ENCODE measurements around the gene KIAA1958. TPM values are rescaled to one million over a fixed set of nuclear protein-coding genes. Genes with fewer than 3 reads are reported as not detected.

Gene KIAA1958
- total and polyA plus RNA-seq, 2 experiments from 2014 or later = 9.4 to 41.7 TPM

DNA sequence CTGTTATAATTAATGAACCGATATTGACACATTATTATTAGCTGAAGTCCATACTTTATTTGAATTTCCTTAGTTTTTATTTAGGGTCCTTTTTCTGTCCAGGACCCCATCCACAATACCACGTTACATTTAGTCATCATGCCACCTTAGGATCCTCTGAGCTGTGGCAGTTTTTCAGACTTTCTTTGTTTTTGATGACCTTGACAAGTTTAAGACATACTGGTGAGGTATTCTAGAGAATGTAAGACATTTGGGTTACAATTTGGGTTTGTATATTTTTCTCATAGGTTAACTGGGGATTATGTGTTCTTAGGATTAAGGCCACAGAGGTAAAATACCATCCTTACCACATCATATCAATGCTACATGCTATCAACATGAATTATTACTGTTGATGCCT lies 42.7 kb downstream of the KIAA1958 start:
- H3K27me3 ChIP-seq (ENCODE audit: insufficient read depth) = no peaks in the 10 kb centered on the region
- no peak overlapping the region for H3K27ac ChIP-seq (ENCODE audit: low read depth)
- H4K20me1 ChIP-seq (replicated peaks; ENCODE audit: insufficient read depth) = peaks cover 39% of the 10 kb centered on the region
- Mint-ChIP-seq H3K36me3 (ENCODE audit: low read depth) (peaks cover 4% of the 10 kb centered on the region; the same call in 2 of the 3 replicates), H3K4me1 (peaks cover 19% of the 10 kb centered on the region), H3K27ac (no peak overlapping the region), H3K4me3 (no peak overlapping the region), H3K27me3 (ENCODE audit: insufficient read depth, low read depth, poor library complexity) (peaks cover 3% of the 10 kb centered on the region), H3K9me3 (no peaks in the 10 kb centered on the region)
- peaks cover 97% of the 10 kb centered on the region for H3K79me2 ChIP-seq (replicated peaks; ENCODE audit: insufficient read depth)
- H3K4me3 ChIP-seq = no peak overlapping the region
- H3K36me3 ChIP-seq (ENCODE audit: insufficient read depth) = no peaks in the 10 kb centered on the region
- ATAC-seq = no peak
- no peaks in the 10 kb centered on the region for H3K9me2 ChIP-seq (ENCODE audit: insufficient read depth)
- no peak overlapping the region for H2AFZ ChIP-seq
- no peak for DNase-seq (ENCODE audit: low spot score)
- H3F3A ChIP-seq (replicated peaks; ENCODE audit: low read depth) = no peaks in the 10 kb centered on the region
- TF ChIP-seq, protein P1, sequence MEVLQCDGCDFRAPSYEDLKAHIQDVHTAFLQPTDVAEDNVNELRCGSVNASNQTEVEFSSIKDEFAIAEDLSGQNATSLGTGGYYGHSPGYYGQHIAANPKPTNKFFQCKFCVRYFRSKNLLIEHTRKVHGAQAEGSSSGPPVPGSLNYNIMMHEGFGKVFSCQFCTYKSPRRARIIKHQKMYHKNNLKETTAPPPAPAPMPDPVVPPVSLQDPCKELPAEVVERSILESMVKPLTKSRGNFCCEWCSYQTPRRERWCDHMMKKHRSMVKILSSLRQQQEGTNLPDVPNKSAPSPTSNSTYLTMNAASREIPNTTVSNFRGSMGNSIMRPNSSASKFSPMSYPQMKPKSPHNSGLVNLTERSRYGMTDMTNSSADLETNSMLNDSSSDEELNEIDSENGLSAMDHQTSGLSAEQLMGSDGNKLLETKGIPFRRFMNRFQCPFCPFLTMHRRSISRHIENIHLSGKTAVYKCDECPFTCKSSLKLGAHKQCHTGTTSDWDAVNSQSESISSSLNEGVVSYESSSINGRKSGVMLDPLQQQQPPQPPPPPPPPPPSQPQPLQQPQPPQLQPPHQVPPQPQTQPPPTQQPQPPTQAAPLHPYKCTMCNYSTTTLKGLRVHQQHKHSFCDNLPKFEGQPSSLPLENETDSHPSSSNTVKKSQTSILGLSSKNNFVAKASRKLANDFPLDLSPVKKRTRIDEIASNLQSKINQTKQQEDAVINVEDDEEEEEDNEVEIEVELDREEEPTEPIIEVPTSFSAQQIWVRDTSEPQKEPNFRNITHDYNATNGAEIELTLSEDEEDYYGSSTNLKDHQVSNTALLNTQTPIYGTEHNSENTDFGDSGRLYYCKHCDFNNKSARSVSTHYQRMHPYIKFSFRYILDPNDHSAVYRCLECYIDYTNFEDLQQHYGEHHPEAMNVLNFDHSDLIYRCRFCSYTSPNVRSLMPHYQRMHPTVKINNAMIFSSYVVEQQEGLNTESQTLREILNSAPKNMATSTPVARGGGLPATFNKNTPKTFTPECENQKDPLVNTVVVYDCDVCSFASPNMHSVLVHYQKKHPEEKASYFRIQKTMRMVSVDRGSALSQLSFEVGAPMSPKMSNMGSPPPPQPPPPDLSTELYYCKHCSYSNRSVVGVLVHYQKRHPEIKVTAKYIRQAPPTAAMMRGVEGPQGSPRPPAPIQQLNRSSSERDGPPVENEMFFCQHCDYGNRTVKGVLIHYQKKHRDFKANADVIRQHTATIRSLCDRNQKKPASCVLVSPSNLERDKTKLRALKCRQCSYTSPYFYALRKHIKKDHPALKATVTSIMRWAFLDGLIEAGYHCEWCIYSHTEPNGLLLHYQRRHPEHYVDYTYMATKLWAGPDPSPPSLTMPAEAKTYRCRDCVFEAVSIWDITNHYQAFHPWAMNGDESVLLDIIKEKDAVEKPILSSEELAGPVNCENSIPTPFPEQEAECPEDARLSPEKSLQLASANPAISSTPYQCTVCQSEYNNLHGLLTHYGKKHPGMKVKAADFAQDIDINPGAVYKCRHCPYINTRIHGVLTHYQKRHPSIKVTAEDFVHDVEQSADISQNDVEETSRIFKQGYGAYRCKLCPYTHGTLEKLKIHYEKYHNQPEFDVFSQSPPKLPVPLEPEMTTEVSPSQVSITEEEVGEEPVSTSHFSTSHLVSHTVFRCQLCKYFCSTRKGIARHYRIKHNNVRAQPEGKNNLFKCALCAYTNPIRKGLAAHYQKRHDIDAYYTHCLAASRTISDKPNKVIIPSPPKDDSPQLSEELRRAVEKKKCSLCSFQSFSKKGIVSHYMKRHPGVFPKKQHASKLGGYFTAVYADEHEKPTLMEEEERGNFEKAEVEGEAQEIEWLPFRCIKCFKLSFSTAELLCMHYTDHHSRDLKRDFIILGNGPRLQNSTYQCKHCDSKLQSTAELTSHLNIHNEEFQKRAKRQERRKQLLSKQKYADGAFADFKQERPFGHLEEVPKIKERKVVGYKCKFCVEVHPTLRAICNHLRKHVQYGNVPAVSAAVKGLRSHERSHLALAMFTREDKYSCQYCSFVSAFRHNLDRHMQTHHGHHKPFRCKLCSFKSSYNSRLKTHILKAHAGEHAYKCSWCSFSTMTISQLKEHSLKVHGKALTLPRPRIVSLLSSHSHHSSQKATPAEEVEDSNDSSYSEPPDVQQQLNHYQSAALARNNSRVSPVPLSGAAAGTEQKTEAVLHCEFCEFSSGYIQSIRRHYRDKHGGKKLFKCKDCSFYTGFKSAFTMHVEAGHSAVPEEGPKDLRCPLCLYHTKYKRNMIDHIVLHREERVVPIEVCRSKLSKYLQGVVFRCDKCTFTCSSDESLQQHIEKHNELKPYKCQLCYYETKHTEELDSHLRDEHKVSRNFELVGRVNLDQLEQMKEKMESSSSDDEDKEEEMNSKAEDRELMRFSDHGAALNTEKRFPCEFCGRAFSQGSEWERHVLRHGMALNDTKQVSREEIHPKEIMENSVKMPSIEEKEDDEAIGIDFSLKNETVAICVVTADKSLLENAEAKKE (CRISPR knock-in tag; IDR thresholded peaks at IDR 0.05) = no peak
- TF ChIP-seq CREB1 (CRISPR knock-in tag; IDR thresholded peaks at IDR 0.05; ENCODE audit: low read depth) = no peak
- no peak for TF ChIP-seq ZNF114 (CRISPR knock-in tag; IDR thresholded peaks at IDR 0.05)
- TF ChIP-seq, protein P2, sequence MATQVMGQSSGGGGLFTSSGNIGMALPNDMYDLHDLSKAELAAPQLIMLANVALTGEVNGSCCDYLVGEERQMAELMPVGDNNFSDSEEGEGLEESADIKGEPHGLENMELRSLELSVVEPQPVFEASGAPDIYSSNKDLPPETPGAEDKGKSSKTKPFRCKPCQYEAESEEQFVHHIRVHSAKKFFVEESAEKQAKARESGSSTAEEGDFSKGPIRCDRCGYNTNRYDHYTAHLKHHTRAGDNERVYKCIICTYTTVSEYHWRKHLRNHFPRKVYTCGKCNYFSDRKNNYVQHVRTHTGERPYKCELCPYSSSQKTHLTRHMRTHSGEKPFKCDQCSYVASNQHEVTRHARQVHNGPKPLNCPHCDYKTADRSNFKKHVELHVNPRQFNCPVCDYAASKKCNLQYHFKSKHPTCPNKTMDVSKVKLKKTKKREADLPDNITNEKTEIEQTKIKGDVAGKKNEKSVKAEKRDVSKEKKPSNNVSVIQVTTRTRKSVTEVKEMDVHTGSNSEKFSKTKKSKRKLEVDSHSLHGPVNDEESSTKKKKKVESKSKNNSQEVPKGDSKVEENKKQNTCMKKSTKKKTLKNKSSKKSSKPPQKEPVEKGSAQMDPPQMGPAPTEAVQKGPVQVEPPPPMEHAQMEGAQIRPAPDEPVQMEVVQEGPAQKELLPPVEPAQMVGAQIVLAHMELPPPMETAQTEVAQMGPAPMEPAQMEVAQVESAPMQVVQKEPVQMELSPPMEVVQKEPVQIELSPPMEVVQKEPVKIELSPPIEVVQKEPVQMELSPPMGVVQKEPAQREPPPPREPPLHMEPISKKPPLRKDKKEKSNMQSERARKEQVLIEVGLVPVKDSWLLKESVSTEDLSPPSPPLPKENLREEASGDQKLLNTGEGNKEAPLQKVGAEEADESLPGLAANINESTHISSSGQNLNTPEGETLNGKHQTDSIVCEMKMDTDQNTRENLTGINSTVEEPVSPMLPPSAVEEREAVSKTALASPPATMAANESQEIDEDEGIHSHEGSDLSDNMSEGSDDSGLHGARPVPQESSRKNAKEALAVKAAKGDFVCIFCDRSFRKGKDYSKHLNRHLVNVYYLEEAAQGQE (IDR thresholded peaks at IDR 0.05; ENCODE audit: unreplicated experiment) = no peak
- TF ChIP-seq POLR2AphosphoS5 (IDR thresholded peaks at IDR 0.05; ENCODE audit: low read depth) = no peak
- TF ChIP-seq, protein P3, sequence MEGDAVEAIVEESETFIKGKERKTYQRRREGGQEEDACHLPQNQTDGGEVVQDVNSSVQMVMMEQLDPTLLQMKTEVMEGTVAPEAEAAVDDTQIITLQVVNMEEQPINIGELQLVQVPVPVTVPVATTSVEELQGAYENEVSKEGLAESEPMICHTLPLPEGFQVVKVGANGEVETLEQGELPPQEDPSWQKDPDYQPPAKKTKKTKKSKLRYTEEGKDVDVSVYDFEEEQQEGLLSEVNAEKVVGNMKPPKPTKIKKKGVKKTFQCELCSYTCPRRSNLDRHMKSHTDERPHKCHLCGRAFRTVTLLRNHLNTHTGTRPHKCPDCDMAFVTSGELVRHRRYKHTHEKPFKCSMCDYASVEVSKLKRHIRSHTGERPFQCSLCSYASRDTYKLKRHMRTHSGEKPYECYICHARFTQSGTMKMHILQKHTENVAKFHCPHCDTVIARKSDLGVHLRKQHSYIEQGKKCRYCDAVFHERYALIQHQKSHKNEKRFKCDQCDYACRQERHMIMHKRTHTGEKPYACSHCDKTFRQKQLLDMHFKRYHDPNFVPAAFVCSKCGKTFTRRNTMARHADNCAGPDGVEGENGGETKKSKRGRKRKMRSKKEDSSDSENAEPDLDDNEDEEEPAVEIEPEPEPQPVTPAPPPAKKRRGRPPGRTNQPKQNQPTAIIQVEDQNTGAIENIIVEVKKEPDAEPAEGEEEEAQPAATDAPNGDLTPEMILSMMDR (conservative IDR thresholded peaks at IDR 0.05; ENCODE audit: low read depth in 2 of 2) = no peak
- TF ChIP-seq EZH2 (IDR thresholded peaks at IDR 0.05; ENCODE audit: low read depth, unreplicated experiment) = no peak
- TF ChIP-seq JUNB (IDR thresholded peaks at IDR 0.05; ENCODE audit: unreplicated experiment) = no peak
- no peak overlapping the region for H3K4me2 ChIP-seq
- peaks cover 6% of the 10 kb centered on the region; the same call in 1 of the 2 replicates for H3K4me1 ChIP-seq (ENCODE audit: insufficient read depth)
